Hippocampal formation (tissue), 2 donors: ENCODE measurements around the gene FHOD3.

Experiments used
- DNase-seq, 2 donors: peaks; one replicate each; lab custom pipeline; 2025; lab: John Stamatoyannopoulos, UW

Gene FHOD3

DNA sequence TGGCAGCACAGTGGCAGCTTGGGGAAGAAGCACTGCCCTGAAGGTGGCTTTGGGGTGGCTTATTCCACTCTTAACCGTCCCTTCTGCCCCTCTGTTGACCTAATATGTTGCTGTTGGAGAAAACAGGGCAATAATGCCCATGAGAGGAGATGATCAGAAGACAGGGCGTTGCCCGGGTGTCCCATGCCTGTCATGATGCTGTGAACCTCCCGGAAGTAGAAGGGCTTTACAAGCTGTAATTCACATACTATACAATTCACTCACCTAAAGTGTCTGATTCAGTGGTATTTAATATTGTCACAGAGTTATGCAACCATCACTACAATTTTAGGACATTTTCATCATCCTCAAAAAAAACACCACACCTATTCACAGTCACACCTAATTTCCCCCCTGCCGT lies 112.3 kb downstream of the FHOD3 start:
- no peak for DNase-seq

DNA sequence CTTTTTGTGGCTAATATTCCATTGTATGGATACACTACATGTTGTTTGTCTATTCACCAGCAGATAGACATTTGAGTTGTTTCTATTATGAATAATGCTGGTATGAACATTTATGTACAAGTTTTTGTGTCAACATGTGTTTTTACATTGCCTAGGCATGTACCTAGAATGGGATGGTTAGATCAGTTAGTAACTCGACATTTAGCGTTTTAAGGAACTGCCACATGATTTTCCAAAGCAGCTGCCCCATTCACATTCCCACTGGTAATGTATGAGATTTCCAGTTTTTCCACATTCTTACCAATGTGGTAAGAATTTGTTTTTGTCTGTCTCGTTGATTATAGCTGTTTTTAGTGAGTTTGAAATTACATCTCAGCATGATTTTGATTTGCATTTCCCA lies 112.8 kb downstream of the FHOD3 start:
- no peak for DNase-seq

DNA sequence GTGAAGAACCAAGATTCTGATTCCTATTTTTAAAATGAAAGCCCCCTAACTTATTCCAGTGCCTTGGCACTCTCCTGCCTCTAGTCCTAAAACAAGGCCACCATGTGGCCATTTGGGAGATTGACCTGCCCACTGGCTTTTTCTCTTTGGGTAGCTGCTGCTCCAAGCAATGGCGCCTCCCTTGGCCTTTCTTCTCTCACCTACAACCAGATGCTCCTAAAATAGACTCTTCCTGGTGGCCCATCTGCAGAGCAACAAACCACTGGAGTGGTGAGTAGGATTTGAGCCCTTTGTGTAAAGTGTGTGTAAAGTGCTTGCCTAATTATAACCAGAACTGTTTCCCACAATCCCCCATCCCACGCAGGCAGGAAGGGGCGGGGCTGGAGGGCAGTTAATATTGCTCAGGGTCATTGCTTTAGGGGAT lies 114.2 kb downstream of the FHOD3 start:
- DNase-seq: no peak

DNA sequence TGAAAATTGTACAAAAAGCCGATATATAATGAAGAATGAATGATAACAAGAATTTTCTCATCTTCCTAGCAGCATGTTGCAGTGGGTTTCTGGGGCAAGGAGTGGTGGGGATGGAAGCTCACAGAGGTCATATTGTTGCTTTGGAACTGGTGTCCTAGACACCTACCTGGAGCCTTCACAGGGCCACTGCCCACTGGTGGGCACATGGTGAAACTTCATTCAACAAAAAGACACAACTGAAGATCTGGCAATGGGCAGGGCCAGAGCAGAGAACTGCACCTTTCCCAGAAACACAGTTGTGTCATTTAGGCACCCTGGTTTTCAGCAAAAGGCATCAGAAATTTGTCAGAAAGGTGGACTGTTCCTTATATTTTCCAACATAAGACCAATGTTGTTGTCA lies 115.3 kb downstream of the FHOD3 start:
- DNase-seq: no peak

DNA sequence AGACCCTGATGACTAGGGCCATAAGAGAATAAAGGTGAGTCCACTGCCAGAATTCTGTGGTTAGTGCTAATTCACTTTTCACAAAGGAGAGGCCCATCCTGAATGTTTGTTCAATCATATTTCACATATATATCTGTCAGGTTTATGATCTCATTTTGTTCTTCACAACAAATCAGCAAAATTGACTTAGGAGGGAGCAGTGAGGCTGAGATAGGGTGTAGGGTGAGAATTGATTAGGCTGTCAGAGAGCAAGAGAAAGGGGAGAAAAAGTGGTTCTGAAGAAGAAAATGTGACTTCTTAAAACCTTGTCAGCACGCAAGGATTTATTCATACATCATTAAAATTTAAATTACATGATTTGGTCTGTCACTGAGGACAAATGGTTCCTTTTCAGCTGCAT lies 117.7 kb downstream of the FHOD3 start:
- DNase-seq: no peak

DNA sequence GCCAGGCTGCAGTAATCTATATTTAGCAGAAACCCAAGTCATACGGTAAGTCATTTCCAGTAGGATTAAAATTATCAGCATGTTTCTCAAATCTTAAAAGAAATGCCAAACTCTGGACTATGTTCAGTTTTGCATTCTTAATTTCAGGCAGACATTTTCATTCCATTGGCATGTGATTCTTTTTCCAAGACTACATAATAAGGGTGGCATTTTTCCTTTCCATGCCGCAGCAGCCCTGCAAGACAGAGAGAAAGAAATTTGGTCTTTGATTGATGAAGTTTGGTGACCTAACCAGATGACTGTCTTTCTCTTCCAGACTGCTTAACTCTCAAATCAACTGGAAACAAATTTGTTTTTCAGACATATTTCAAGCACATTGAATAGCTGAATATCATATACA lies 118.1 kb downstream of the FHOD3 start:
- no peak for DNase-seq

DNA sequence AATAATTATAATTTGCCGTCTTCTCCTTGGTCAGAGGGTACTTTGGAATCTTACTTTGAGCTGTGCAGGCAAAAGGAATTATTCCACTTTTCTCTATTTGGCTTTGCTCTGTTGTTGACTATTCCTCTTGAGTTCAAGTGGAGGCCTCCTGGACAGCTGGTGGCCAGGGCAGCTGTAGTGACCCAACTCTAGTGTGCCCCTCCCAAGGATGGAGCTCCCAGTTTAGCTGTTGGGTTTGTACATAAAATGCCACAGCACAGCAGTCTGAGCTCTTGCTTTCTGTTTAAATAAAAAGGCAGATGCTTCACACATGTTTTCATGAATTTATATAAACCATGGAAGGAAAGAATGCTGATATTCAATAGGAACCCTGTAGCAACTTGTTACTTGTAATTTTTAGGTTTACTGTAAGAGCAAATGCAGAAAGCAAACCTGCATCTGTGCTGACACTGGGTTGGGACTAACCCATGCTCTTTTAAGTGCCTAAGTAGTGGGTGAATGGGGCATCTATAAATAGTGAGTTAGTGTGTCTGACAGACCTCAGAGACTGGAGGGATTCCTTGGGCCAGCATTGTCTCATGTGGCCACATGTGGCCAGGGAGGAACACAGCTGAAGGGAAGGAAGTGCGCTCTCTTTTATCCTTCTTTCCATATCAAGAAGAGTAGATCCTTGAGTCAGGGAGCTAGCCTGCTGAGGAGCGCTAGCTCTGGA lies 121.8 kb downstream of the FHOD3 start:
- no peak for DNase-seq

DNA sequence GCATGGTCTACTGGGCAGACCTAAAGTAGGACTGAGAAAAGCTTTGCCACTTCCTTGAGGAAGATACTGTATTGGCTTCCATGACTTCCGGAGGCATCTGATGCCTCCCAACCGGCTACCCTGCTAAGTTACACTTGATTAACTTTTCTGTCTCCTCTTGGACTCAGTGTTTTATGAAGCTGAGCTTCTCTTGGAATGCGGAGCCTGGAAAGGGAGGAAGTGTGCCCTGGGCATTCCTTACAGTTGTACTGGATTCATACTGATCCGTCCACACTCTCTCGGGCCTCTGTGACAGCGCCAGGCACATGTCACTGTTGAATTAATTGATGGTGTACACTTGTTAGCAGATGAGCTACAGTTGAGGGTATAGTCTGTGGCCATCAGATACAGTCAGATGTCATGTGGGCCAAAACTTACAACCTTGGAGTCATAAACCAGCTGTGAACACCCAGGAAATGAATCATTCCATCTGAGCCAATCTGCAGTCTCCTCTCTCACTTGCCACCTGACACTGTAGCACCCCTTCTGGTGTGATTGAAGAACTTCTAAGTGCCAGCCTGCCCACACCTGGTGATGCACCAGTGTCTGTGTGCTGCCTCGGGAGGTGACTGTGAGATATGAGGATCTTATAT lies 122.5 kb downstream of the FHOD3 start:
- no peak for DNase-seq

DNA sequence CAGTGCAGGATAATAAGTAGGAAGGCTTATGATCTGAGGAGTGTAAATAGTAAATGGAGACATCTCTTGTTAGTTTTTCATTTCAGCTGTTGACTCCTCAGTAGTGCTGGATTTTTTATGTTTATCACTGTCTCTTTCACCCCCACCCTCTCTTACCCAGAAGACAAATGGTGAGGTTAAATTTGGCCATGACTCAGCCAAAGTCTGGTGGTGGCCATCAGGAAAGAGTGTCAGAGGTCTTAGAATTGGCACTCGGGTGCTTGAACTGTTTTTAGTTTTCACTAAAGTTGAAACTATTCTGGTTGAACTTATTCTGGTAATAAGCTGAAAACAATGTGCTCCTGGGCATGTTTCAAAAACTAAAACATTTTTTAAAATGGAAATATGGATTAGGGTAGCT lies 123.3 kb downstream of the FHOD3 start:
- DNase-seq: no peak

DNA sequence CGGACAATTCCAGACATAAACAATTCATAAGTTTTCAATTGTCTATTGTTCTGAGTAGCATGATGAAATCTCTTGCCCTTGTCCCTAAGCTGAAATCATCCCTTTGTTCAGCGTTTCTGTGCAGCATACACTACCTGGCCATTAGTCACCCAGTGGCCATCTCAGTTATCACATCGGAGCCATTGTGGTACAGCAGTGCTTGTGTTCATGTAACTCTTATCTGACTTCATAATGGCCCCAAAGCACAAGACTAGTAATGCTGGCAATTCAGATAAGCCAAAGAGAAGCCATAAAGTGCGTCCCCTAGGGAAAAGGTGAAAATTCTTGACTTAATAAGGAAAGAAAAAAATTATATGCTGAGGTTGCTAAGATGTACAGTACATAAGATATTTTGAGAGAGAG lies 127.2 kb downstream of the FHOD3 start:
- no peak for DNase-seq

DNA sequence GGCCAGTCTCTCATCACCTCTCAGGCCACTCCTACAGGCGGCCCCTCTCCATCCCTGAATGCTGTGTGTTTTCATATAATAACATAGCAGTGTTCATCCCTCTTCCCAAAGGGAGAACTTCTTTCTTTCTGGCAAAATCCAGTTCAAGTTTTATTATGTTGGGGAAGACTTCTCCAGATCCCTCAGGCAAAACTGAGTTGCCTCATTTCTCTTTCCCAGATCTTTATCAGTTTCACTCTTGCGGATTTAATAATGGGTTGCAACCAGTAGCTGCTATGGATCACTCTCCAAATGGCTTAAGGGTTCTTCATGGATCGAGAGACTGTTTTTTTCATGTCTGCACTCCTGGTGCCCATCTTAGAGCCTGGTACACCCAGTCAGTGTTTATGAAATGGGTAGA lies 129.9 kb downstream of the FHOD3 start:
- DNase-seq: no peak

DNA sequence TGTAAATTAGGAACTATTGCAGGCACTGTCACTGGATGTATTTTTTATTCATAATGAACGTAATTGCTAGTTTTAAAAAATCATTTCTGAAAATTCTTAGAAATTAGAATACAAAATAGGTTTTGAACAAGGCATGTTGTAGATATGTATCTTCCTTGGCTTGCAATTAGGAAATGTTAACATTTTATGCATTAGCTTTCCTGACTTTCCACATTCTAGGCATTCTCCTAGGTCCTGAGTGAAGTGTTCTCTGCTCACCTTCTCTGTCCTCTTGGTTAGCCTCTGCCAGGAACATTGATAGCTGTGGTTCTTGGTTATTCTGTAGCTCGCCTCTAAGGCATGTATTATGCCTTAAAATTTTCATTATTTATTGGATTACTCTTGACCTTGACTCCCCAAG lies 130.3 kb downstream of the FHOD3 start:
- DNase-seq: no peak

DNA sequence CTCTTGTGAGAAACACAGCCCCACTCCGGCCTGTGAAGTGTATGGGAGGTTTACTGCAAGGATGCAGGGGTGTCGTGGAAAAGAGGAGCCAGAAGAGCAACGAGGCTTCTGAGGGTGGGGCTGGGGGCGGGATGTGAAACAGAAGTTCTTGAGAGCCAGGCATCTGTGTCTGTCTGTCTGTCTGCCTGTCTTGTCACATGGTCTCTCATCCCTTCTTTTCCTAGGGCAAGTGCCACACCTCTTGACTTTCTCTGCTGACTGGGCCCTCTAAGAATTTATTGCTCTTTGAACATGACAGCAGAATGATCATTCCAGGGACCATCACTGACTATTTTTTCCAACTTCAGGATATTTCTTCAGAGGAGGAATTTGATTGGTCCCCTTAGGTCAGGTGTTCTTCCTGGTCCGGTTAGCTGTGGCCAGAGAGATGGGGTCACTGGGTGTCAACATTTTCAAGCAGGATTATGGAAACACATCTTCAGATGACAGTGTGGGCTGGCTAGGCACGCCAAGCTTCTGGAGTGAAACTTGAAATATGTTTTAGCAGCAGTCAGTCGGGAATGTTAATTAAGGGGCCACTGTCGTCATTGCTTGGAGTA lies 131.0 kb downstream of the FHOD3 start:
- no peak for DNase-seq

DNA sequence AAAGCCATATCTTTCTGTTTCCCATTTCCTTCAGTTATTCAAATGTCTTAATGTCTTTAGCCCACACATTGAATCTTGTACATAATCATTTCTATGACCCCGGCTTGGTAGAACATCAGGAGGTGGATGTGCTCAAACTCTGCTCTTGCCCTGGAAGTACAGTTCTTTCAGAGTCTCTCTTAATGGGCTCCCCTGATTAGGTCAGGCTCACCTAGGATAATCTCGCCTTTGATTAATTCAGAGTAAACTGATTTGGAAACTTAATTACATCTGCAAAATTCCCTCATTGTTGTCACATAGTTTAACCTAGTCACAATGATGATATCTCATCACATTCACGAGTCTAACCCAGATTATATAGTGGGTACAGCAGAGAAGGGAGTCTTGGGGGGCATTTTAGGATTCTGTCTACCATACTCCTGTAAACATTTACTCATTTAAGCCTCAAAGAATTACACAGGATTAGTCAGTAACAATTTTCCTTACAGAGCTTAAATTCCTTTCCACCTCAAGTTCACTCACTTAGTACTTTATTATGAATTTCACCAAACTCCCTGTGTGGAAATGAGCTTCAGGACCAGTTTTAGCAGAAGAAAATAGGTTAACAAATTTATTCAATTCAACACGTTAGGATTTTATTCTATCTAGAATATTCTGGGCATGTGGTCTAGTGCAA lies 135.5 kb downstream of the FHOD3 start:
- DNase-seq: no peak

DNA sequence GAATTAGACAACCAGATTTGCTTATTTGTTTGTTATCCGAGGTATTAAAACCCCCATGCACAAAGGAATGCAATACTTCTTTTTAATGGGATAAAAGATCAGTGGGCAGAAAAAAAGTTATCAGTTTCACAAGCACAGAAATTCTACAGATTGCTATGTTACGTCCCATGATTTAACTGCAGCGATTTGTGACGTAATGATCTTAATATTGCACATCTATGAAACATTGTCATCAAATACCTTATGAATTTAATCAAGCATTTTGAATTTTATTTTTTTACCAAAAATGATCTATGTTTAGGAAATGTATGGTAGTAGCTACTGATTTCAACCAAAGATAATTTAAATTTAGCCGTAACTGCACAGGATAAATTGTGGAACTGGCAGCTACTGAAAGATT lies 138.9 kb downstream of the FHOD3 start:
- DNase-seq: no peak

DNA sequence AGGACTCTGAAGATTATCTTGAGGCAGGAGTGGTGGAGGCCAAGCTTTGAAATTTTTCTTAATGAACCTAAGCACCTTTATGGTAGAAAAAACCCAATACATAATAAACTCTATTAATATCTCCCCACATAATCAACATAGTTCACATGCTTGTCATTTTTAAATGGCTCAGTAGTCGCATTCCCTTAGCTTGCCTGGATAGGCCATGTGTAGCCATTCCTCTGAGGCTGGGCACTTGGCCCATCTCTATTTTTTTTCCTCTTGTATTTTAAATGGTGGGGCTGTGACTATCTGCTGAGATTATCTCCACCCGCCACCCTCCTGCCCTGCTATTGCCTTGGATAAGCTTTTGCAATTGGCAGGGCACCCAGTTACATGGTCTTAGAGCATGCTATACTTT lies 143.1 kb downstream of the FHOD3 start:
- DNase-seq: no peak

DNA sequence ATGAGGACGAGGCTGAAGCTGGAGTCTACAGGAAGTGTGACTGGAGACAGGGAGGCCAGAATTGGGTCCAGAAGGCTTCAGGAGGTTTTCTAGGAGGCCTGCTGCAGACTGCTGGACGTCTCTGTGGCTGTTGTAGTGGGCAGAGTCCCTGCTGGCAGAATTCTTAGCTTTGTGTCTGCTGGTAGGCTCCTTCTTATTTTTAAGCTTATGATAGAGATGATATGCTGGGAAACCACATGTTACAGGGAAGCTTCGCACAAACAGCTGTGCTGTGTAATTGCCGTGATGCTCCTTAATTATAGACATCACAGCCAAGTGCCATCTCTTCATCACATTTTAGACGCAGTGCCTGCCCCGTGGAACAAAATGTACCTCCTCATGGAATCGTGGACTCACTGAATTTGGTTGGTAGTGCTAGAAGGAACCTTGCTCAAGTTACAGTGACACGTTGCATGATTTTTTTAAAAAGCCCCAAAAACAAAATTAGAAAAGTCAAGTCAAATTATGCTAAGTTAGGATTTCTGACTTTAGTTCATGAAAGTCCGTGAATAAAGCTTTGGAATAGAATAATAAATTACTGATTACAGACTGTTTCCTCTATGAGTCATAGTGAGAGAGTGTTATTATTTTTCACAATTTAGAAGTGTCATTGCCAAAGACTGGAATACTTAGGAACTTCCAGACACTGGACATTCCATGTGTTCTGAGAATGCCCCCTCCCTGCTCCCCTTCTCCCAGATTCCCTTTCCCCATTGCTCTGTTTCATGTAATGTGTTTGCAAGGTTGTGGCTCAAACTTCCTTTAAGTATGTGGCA lies 144.1 kb downstream of the FHOD3 start:
- DNase-seq: no peak

DNA sequence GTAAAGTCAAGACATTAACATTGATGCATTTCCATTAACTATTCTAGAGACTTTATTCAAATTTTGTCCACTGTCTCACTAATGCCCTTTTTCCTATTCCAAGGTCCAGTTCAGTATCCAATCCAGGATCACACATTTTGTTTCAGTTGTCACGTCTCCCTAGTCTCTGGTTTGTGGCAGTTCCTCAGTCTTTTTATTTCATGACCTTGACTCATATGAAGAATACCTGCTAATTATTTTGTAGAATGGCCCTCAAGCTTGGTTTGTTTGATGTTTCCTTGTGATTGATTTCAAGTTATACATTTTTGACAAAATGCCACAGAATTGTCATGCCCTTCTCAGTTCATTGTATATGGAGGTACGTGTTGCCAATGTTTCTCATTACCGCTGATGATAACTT lies 145.2 kb downstream of the FHOD3 start:
- DNase-seq: no peak

DNA sequence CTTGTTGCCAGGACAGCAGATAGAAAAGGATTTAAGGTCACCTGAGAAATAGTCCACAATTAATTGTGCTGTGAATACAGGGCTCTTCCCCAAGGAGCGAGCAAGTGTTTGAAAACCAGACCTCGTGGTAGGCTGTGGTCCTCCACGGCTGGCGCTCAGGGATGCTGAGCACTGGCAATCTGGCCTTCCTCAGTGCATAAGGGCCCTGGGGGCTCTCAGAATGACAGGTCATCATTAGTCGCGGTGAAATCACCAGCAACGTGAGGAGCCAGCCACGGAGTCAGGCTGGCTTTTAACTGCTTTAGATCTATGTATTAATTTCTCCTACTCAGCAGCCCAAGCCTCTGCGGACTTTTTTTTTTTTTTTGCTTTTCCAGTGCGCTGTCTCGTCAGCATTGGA lies 148.5 kb downstream of the FHOD3 start:
- DNase-seq: no peak

DNA sequence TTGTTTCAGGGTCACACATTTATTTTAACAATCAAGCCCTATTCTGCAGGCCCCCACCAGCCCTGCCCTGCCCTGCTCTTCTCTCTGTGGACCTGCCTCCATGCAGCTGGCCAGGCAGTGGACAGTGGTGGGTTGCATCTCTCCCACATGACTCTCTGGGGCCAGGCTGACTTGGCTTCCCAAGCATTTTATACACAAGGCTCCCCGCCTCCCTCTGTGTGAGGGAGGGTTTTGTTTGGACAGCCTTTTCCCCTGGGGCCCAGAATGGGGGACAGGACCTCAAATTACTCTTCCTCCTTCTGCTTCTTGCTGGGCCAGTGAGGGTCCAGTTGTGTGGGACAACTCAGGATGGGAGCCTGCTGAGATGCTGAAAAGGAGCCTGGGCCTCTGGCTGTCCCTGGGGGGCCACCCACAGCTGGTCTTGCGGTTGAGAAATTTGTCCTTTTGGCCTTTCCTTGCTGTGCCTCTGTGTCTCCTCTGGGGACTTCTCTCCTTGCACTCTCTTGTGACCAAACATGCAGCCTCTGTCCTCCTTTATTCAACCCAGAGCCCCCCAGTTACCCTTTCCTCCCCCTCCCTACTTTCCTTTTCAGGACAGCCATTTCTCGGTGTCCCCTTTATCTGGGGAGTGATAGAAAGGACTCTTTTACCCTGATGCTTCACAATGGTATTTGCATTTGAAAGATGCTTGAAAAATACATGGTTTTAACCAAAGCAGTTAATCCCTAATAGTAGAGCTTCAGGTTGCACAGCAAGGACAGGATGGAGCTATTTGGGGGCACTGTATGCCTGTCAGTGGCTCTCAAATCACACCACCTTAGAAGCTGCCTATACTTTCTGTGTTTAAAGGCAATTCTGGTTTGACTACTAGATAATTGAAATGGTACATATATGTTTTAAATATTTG lies 151.1 kb downstream of the FHOD3 start:
- no peak for DNase-seq

DNA sequence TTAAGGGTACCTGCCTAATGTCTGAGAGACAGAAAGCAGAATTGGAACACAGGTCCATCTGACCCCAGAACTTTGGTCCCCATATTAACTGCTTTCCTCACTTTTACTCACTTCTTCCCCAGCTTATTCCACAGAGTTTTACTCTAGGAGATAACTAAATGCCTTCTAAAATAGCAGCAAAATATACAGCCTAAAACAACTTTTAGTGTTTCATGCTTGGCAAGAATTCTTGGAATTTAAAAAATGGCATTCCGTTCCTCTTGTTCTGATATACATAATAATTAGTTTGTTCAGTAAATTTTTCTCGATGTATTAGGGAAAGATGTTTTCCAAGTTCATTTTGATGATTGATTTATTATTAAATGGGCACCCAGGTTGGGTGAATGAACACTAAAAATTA lies 151.9 kb downstream of the FHOD3 start:
- no peak for DNase-seq
